ENCODE results near the gene SLC9B2.
A peak's percentile ranks its signal among the peaks of the same experiment; 100 is the strongest.

The SLC9B2 gene

GRCh38 chr4:103076747-103077347 lies at the start of gene SLC9B2:
Gene SLC9B2 (minus strand): TSS chr4:103076761. CDS start chr4:103067550, 9,211 bp downstream.
- DNase-seq (ENCODE audit: low read depth), result no peak
- no peak for TF ChIP-seq CTCF (IDR thresholded peaks at IDR 0.05; ENCODE audit: low read depth, low read length, missing control alignments)
- in situ Hi-C loops (cut with HindIII; ENCODE audit: low sequenced_read_pairs), result no loop called here

GRCh38 chr4:103126126-103126525 lies 49.6 kb upstream of the SLC9B2 start:
- no peak for TF ChIP-seq CTCF (IDR thresholded peaks at IDR 0.05; ENCODE audit: low read depth, low read length, missing control alignments)
- no peak for DNase-seq (ENCODE audit: low read depth)
- in situ Hi-C loops (cut with HindIII; ENCODE audit: low sequenced_read_pairs), result no loop called here
- no peak overlapping the region for H3K4me3 ChIP-seq (ENCODE audit: low read depth, low read length)

More at GRCh38 chr4:103076747-103077347, at the start of gene SLC9B2:
- H3K4me3 ChIP-seq (ENCODE audit: low read depth, low read length), result peak within 1 kb of the TSS; percentile 70

- in situ Hi-C loops (cut with HindIII; ENCODE audit: low sequenced_read_pairs), result no loop called here
- H3K4me3 ChIP-seq (ENCODE audit: low read depth, low read length), result no peak overlapping the region
- TF ChIP-seq CTCF (IDR thresholded peaks at IDR 0.05; ENCODE audit: low read depth, low read length, missing control alignments), result no peak
- DNase-seq (ENCODE audit: low read depth), result no peak
Measured at GRCh38 chr4:103123114-103123513, 46.6 kb upstream of the SLC9B2 start.

GRCh38 chr4:103118166-103118565 lies 41.6 kb upstream of the SLC9B2 start:
- H3K4me3 ChIP-seq (ENCODE audit: low read depth, low read length), result no peak overlapping the region
- in situ Hi-C loops (cut with HindIII; ENCODE audit: low sequenced_read_pairs), result no loop called here
- TF ChIP-seq CTCF (IDR thresholded peaks at IDR 0.05; ENCODE audit: low read depth, low read length, missing control alignments), result no peak
- DNase-seq (ENCODE audit: low read depth), result no peak

- no peak for DNase-seq (ENCODE audit: low read depth)
- no peak for TF ChIP-seq CTCF (IDR thresholded peaks at IDR 0.05; ENCODE audit: low read depth, low read length, missing control alignments)
- no peak overlapping the region for H3K4me3 ChIP-seq (ENCODE audit: low read depth, low read length)
- in situ Hi-C loops (cut with HindIII; ENCODE audit: low sequenced_read_pairs), result no loop called here
Measured at GRCh38 chr4:103111598-103111997, 35.0 kb upstream of the SLC9B2 start.

- no peak for DNase-seq (ENCODE audit: low read depth)
- TF ChIP-seq CTCF (IDR thresholded peaks at IDR 0.05; ENCODE audit: low read depth, low read length, missing control alignments), result no peak
- in situ Hi-C loops (cut with HindIII; ENCODE audit: low sequenced_read_pairs), result no loop called here
- H3K4me3 ChIP-seq (ENCODE audit: low read depth, low read length), result no peak overlapping the region
Measured at GRCh38 chr4:103108542-103108941, 32.0 kb upstream of the SLC9B2 start.

Data from astrocyte of the cerebellum (primary cell).